ENCODE data around the gene BBS10. TPM values are rescaled to one million over a fixed set of nuclear protein-coding genes. Genes with fewer than 3 reads are reported as not detected.

BBS10 gene
- polyA plus RNA-seq, 1 donor from 2014 or later = 15.4 TPM

DNA sequence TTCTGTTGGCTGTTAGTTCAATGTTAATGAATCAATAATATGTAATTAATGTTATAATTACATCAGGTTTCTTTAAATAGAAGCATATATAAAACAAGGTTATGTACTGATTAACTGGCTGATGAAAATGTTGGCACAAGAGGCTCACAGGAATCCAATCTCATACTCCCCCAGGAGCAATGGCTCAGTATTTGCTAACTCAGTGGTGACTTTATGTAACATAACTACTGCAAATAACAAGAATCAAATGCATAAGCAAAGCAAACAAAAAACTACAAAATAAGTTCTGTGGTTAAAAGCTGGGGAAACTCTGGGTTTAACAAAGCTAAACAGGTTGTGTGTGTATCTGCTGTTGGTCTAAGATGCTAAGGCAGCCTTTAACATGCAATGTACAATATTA is 27.7 kb upstream of the BBS10 start:
- no peaks in the 10 kb centered on the region for H4K20me1 ChIP-seq (ENCODE audit: insufficient read depth)
- H3K4me3 ChIP-seq (ENCODE audit: low read length) = no peak overlapping the region
- H3K79me2 ChIP-seq (replicated peaks; ENCODE audit: insufficient read depth, low read length) = no peaks in the 10 kb centered on the region
- no peaks in the 10 kb centered on the region for H3F3A ChIP-seq (ENCODE audit: insufficient read depth, low read length, poor library complexity, severe bottlenecking)
- H3K27me3 ChIP-seq (ENCODE audit: insufficient read depth, low read depth, low read length) = no peaks in the 10 kb centered on the region
- H3K27ac ChIP-seq (ENCODE audit: low read length) = no peak overlapping the region
- H3K9ac ChIP-seq (ENCODE audit: low read length) = no peak overlapping the region
- no peaks in the 10 kb centered on the region for H3K9me2 ChIP-seq (ENCODE audit: insufficient read depth, low read length)
- no peaks in the 10 kb centered on the region for H3K9me3 ChIP-seq (ENCODE audit: low read length)
- no peak overlapping the region for H2AFZ ChIP-seq (ENCODE audit: low read depth, low read length)
- TF ChIP-seq SMC3 (conservative IDR thresholded peaks at IDR 0.05; ENCODE audit: poor library complexity) (no peak), MXI1 (conservative IDR thresholded peaks at IDR 0.05; ENCODE audit: poor library complexity, severe bottlenecking) (no peak), POLR2AphosphoS5 (IDR thresholded peaks at IDR 0.05) (no peak)
- TF ChIP-seq, protein P1, sequence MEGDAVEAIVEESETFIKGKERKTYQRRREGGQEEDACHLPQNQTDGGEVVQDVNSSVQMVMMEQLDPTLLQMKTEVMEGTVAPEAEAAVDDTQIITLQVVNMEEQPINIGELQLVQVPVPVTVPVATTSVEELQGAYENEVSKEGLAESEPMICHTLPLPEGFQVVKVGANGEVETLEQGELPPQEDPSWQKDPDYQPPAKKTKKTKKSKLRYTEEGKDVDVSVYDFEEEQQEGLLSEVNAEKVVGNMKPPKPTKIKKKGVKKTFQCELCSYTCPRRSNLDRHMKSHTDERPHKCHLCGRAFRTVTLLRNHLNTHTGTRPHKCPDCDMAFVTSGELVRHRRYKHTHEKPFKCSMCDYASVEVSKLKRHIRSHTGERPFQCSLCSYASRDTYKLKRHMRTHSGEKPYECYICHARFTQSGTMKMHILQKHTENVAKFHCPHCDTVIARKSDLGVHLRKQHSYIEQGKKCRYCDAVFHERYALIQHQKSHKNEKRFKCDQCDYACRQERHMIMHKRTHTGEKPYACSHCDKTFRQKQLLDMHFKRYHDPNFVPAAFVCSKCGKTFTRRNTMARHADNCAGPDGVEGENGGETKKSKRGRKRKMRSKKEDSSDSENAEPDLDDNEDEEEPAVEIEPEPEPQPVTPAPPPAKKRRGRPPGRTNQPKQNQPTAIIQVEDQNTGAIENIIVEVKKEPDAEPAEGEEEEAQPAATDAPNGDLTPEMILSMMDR (IDR thresholded peaks at IDR 0.05; ENCODE audit: poor library complexity, severe bottlenecking) = no peak
- peaks cover 12% of the 10 kb centered on the region for H3K36me3 ChIP-seq (ENCODE audit: insufficient read depth, low read length)
- no peak overlapping the region for H3K4me2 ChIP-seq (ENCODE audit: low read length)

DNA sequence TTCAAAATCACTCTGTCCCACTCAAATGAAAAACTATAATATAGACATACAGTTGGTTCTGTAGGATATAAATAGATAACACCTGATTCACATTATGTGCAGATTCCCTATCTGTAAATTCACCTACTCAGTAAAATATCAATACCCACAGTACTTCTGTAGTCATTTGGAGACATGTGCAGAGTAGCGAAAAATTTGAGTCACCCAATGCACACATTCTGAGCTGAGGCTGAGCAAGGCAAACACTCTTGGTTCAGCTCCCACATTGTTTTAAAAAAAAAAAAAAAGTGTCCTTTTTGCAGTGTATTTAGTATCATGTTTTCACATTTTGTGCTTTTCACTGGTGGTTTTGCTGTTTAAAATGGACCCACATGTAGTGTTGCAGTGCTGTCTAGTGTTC is 27.3 kb upstream of the BBS10 start:
- no peak overlapping the region for H3K27ac ChIP-seq (ENCODE audit: low read length)
- no peak overlapping the region for H3K4me2 ChIP-seq (ENCODE audit: low read length)
- no peaks in the 10 kb centered on the region for H3K9me3 ChIP-seq (ENCODE audit: low read length)
- no peaks in the 10 kb centered on the region for H4K20me1 ChIP-seq (ENCODE audit: insufficient read depth)
- no peaks in the 10 kb centered on the region for H3K9me2 ChIP-seq (ENCODE audit: insufficient read depth, low read length)
- peaks cover 12% of the 10 kb centered on the region for H3K36me3 ChIP-seq (ENCODE audit: insufficient read depth, low read length)
- no peak overlapping the region for H3K9ac ChIP-seq (ENCODE audit: low read length)
- no peaks in the 10 kb centered on the region for H3F3A ChIP-seq (ENCODE audit: insufficient read depth, low read length, poor library complexity, severe bottlenecking)
- no peak overlapping the region for H2AFZ ChIP-seq (ENCODE audit: low read depth, low read length)
- no peaks in the 10 kb centered on the region for H3K79me2 ChIP-seq (replicated peaks; ENCODE audit: insufficient read depth, low read length)
- no peaks in the 10 kb centered on the region for H3K27me3 ChIP-seq (ENCODE audit: insufficient read depth, low read depth, low read length)
- no peak for TF ChIP-seq POLR2AphosphoS5 (IDR thresholded peaks at IDR 0.05)
- TF ChIP-seq EZH2 (IDR thresholded peaks at IDR 0.05; ENCODE audit: borderline replicate concordance, insufficient read depth, low read length, poor library complexity, severe bottlenecking) = no peak
- no peak for TF ChIP-seq SMC3 (conservative IDR thresholded peaks at IDR 0.05; ENCODE audit: poor library complexity)
- no peak for TF ChIP-seq EP300 (conservative IDR thresholded peaks at IDR 0.05; ENCODE audit: poor library complexity, severe bottlenecking)
- TF ChIP-seq, protein P2, sequence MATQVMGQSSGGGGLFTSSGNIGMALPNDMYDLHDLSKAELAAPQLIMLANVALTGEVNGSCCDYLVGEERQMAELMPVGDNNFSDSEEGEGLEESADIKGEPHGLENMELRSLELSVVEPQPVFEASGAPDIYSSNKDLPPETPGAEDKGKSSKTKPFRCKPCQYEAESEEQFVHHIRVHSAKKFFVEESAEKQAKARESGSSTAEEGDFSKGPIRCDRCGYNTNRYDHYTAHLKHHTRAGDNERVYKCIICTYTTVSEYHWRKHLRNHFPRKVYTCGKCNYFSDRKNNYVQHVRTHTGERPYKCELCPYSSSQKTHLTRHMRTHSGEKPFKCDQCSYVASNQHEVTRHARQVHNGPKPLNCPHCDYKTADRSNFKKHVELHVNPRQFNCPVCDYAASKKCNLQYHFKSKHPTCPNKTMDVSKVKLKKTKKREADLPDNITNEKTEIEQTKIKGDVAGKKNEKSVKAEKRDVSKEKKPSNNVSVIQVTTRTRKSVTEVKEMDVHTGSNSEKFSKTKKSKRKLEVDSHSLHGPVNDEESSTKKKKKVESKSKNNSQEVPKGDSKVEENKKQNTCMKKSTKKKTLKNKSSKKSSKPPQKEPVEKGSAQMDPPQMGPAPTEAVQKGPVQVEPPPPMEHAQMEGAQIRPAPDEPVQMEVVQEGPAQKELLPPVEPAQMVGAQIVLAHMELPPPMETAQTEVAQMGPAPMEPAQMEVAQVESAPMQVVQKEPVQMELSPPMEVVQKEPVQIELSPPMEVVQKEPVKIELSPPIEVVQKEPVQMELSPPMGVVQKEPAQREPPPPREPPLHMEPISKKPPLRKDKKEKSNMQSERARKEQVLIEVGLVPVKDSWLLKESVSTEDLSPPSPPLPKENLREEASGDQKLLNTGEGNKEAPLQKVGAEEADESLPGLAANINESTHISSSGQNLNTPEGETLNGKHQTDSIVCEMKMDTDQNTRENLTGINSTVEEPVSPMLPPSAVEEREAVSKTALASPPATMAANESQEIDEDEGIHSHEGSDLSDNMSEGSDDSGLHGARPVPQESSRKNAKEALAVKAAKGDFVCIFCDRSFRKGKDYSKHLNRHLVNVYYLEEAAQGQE (IDR thresholded peaks at IDR 0.05; ENCODE audit: borderline replicate concordance) = no peak
- TF ChIP-seq RAD21 (conservative IDR thresholded peaks at IDR 0.05) = no peak
- TF ChIP-seq TAF1 (IDR thresholded peaks at IDR 0.05; ENCODE audit: low read depth) = no peak
- no peak for TF ChIP-seq MXI1 (conservative IDR thresholded peaks at IDR 0.05; ENCODE audit: poor library complexity, severe bottlenecking)
- TF ChIP-seq, protein P1 (IDR thresholded peaks at IDR 0.05; ENCODE audit: poor library complexity, severe bottlenecking) = no peak
- H3K4me3 ChIP-seq (ENCODE audit: low read length) = no peak overlapping the region

Measured in neural cell (in vitro differentiated cells).